Ishikawa (cell line): ENCODE measurements around the gene PDE4D.

Source experiments
- CEBPB ChIP-seq: IDR thresholded peaks from 2 replicates; pipeline ENCODE4 v1.6.1; 2012
- CREB1 ChIP-seq: IDR thresholded peaks from 2 replicates; pipeline ENCODE4 v1.6.1; 2012; ENCODE audit warnings: low read depth
- EGR1 ChIP-seq: IDR thresholded peaks from 2 replicates; pipeline ENCODE4 v1.6.1; 2012
- EP300 ChIP-seq: IDR thresholded peaks from 2 replicates; pipeline ENCODE4 v1.6.1; 2012; ENCODE audit warnings: borderline replicate concordance
- FOXM1 ChIP-seq: IDR thresholded peaks from 2 replicates; pipeline ENCODE4 v1.6.1; 2012; ENCODE audit warnings: low read depth, borderline replicate concordance
- MAX ChIP-seq: IDR thresholded peaks from 2 replicates; pipeline ENCODE4 v1.6.1; 2012
- NFIC ChIP-seq: IDR thresholded peaks from 2 replicates; pipeline ENCODE4 v1.6.1; 2012
- RAD21 ChIP-seq: IDR thresholded peaks from 2 replicates; pipeline ENCODE4 v1.6.1; 2012; ENCODE audit warnings: low read depth
- TAF1 ChIP-seq: IDR thresholded peaks from 2 replicates; pipeline ENCODE4 v1.6.1; 2012; ENCODE audit warnings: low read depth, mild to moderate bottlenecking
- TCF12 ChIP-seq: IDR thresholded peaks from 2 replicates; pipeline ENCODE4 v1.6.1; 2012; ENCODE audit warnings: low read depth
- TEAD4 ChIP-seq: IDR thresholded peaks from 2 replicates; pipeline ENCODE4 v1.6.1; 2012
- USF1 ChIP-seq: IDR thresholded peaks from 2 replicates; pipeline ENCODE4 v1.6.1; 2012
- YY1 ChIP-seq: IDR thresholded peaks from 2 replicates; pipeline ENCODE4 v1.6.1; 2012; ENCODE audit warnings: low read depth
- ZBTB7A ChIP-seq: IDR thresholded peaks from 2 replicates; pipeline ENCODE4 v1.6.1; 2012; ENCODE audit warnings: low read depth
- TF ChIP-seq, protein P1 (sequence below): IDR thresholded peaks from 2 replicates; pipeline ENCODE4 v1.6.1; 2012; ENCODE audit warnings: low read depth, mild to moderate bottlenecking

PDE4D gene

GRCh38 chr5:59777028-59777427 lies 116.5 kb downstream of the PDE4D start:
- TF ChIP-seq CEBPB (no peak), YY1 (no peak), CREB1 (no peak), FOXM1 (no peak), TCF12 (no peak)
- TF ChIP-seq, protein P1, sequence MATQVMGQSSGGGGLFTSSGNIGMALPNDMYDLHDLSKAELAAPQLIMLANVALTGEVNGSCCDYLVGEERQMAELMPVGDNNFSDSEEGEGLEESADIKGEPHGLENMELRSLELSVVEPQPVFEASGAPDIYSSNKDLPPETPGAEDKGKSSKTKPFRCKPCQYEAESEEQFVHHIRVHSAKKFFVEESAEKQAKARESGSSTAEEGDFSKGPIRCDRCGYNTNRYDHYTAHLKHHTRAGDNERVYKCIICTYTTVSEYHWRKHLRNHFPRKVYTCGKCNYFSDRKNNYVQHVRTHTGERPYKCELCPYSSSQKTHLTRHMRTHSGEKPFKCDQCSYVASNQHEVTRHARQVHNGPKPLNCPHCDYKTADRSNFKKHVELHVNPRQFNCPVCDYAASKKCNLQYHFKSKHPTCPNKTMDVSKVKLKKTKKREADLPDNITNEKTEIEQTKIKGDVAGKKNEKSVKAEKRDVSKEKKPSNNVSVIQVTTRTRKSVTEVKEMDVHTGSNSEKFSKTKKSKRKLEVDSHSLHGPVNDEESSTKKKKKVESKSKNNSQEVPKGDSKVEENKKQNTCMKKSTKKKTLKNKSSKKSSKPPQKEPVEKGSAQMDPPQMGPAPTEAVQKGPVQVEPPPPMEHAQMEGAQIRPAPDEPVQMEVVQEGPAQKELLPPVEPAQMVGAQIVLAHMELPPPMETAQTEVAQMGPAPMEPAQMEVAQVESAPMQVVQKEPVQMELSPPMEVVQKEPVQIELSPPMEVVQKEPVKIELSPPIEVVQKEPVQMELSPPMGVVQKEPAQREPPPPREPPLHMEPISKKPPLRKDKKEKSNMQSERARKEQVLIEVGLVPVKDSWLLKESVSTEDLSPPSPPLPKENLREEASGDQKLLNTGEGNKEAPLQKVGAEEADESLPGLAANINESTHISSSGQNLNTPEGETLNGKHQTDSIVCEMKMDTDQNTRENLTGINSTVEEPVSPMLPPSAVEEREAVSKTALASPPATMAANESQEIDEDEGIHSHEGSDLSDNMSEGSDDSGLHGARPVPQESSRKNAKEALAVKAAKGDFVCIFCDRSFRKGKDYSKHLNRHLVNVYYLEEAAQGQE, result no peak

- no peak for TF ChIP-seq NFIC
- TF ChIP-seq, protein P1, result no peak
- no peak for TF ChIP-seq CREB1
- no peak for TF ChIP-seq RAD21
- no peak for TF ChIP-seq USF1
- no peak for TF ChIP-seq MAX
- no peak for TF ChIP-seq YY1
- no peak for TF ChIP-seq EP300
- TF ChIP-seq FOXM1, result no peak
- no peak for TF ChIP-seq TEAD4
These were observed 120.2 kb downstream of the PDE4D start for GRCh38 chr5:59773294-59773693.

DNA sequence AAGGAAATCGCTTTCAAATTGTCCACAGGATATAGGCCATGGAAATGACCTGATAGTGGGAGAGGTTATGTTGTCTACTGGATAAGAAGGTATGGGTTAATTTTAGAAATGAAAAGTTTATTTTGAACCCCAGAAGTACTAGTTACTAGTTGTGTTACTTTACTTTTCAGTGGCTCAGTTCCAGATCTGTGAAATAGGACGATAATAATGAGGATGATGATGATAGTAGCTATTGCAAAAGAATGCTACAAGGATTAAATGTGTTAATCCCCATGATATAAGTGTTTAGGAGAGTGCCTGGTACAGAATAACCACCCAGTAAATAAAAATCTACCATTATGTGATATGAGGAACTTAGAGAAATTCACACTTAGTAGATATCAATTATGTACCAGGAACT lies 120.8 kb downstream of the PDE4D start:
- no peak for TF ChIP-seq NFIC
- TF ChIP-seq CREB1, result no peak
- TF ChIP-seq EGR1, result no peak
- TF ChIP-seq MAX, result no peak
- no peak for TF ChIP-seq CEBPB
- TF ChIP-seq TAF1, result no peak
- no peak for TF ChIP-seq ZBTB7A
- TF ChIP-seq YY1, result no peak

- TF ChIP-seq TAF1, result no peak
- TF ChIP-seq USF1, result no peak
- no peak for TF ChIP-seq TCF12
- TF ChIP-seq NFIC, result no peak
- no peak for TF ChIP-seq CEBPB
- TF ChIP-seq TEAD4, result no peak
- no peak for TF ChIP-seq EP300
- no peak for TF ChIP-seq EGR1
- TF ChIP-seq YY1, result no peak
- no peak for TF ChIP-seq CREB1
- TF ChIP-seq, protein P1, result no peak
- TF ChIP-seq MAX, result no peak
- no peak for TF ChIP-seq FOXM1
- TF ChIP-seq RAD21, result no peak
- TF ChIP-seq ZBTB7A, result no peak
These were observed 121.3 kb downstream of the PDE4D start for GRCh38 chr5:59772206-59772605.

GRCh38 chr5:59770953-59771352 lies 122.6 kb downstream of the PDE4D start:
- TF ChIP-seq RAD21, result no peak
- TF ChIP-seq CREB1, result no peak
- TF ChIP-seq, protein P1, result no peak
- no peak for TF ChIP-seq CEBPB
- TF ChIP-seq ZBTB7A, result no peak
- no peak for TF ChIP-seq YY1
- TF ChIP-seq TAF1, result no peak
- TF ChIP-seq FOXM1, result no peak
- TF ChIP-seq USF1, result no peak
- no peak for TF ChIP-seq EGR1
- no peak for TF ChIP-seq TEAD4
- TF ChIP-seq MAX, result no peak
